HG03378 (cell line): ENCODE data around the gene PIGT.
A peak's percentile ranks its signal among the peaks of the same experiment; 100 is the strongest.

Source experiments
- ATAC-seq: cut with Tn5 transposase; IDR thresholded peaks from one replicate; pipeline ENCODE4 v1.9.1; 2021; ENCODE audit warnings: mild to moderate bottlenecking, moderate library complexity; ENCODE audit not compliant: unreplicated experiment

Gene PIGT

DNA sequence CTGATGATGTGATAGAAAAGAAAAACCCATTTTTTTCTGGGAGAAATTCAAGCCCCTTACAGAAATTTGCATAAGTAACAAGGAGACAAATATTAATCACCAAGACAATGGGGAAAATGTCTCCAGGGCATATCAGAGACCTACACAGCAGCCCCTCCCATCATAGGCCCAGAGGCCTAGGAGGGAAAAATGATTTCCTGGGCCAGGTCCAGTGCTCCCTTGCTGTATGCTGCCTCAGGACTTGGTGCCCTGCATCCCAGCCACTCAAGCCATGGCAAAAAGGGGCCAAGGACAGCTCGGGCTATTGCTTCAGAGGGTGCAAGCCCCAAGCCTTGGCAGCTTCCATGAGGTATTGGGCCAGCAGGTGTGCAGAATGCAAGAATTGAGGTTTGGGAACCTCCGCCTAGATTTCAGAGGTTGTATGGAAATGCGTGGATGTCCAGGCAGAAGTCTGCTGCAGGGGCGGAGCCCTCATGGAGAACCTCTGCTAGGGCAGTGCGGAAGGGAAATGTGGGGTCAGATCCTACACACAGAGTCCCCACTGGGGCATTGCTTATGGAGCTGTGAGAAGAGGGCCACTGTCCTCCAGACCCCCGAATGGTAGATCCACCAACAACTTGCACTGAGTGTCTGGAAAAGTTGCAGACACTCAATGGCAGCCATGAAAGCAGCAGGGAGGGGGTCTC is 15.5 kb upstream of the PIGT start:
- ATAC-seq = no peak

DNA sequence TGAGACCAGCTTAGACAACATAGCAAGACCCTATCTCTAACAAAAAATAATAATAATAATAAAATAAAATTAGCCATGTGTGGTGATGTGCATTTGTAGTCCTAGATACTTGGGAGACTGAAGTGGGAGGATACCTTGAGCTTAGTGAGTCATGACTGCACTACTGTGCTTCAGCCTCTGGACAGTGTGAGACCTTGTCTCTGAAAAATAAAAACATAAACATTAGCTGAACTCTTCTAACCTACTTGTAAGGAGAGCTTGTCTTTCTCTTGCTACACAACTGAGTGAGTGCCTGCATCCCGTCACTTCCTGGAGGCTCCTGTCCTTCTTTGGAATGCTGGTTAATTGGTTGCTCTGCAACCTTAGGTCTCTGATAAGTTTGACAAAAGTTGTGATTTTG is 13.0 kb upstream of the PIGT start:
- ATAC-seq = no peak

DNA sequence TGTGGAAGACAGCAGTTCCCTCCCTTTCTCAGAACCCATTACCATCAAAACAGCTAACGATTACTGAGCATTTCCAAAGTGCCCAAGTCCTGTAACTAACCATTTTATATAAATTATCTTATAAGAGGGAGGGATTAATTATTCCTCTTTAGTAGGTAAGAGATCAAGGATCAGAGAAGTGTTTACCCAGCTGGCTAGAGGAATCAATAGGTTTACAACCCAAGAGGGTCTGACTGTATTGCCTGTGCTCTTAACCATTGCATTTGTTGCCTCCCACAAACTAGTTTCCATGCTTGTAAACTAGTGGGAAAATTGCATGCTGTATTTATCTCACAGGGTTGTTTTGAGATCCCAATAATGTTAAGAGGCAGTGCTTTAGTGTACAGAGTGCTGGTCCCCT is 11.5 kb upstream of the PIGT start:
- ATAC-seq = no peak

DNA sequence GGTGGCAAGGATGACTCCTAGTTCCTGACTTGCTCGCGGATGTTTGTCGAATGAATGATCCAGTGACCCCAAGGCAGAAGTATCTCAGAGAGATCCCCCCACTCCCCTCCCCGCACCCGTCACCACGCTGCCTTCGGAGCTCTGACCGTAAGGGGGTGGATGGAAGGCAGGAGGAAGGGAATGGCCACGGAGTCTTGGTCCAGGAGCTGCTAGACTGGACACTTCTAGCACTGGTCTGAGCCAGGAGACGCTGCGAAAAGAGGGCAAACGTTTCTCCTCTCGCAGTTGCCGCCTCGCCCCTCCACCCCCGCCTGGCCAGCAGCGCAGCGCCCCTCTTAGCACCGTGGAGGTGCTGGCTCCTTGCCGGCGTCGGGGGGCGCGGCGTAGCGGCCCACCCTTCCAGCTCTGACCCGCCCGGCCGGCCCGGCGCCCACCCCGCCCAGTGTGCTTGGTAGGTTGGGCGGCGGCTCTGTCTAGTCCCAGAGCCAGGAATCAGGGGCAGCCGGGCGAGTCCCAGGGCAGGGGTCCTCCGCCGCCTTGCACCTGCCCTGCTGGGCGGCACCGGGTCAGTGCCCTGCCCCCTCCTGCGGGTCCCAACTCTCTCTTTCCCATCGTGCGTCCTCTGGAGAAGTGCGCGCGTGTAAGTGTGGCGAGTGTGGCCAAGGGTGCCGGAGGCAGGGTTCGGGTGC is 10.2 kb upstream of the PIGT start:
- ATAC-seq = no peak

DNA sequence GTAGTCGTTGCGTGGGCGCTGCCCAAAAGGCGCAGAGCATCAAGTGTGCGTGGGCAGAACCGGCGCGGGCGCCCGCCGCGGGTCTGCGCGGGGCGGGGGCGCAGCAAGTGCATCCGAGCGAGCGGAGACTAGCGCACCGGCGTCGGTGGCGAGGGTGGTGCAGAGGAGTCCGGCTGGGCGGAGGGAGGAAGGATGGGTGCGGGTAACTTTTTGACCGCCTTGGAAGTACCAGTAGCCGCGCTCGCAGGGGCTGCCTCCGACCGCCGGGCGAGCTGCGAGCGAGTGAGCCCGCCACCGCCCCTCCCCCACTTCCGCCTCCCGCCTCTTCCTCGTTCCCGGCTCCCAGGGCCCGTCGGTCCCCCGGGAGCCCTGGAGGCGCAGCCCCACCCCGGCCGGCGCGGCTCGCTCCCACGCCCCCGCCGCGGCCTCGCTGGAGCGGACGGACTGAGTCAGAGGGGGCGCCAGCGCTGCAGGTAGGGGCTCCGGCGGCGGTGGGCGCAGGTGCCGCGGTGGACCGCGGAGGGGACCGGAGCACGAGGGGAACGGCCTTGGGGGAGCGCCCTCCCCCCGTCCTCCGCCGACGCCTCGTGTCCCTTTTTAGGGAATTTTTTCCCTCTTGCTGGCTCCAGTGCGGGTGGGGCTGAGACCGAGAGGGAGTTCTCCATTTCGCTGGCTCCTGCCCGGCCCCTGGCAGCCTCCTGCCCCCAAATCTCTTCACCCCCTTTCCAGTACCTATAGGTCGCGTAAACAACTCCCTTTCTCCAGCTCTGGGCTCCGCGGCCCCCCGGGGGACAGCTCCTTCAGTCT is 9.5 kb upstream of the PIGT start:
- no peak for ATAC-seq

DNA sequence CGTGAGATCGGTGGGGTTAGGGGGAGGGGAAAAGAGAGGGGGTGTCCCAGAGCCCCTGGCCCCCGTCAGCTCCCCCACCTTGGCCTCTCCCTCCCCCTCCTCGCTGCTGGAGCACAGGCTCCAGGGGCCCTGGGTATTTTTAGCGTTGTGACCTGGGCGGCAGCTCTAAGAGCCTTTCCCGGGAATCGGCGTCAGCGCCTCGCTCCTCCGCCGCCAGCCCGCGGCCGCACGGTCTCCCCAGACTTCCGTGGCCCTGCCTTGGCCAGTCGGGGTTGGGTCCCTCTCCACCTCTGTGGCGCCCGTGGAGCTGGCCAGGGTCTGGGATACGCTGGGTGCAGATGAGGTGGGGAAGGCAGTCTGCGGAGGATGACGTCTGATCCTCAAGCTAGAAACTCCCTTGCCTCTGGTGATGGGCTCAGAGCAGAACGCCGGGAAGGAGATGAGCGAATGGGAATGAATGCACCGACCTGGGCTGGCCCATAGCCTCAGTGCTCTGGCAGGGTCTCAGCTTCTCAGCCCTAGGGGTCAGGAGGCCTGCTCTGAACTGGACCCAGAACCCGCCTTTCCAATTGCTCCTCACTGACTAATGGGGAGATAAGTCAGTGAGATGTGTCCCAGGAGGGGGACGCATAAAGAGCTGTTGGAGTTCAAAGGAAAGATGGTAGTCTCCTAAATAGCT is 8.7 kb upstream of the PIGT start:
- ATAC-seq = no peak

DNA sequence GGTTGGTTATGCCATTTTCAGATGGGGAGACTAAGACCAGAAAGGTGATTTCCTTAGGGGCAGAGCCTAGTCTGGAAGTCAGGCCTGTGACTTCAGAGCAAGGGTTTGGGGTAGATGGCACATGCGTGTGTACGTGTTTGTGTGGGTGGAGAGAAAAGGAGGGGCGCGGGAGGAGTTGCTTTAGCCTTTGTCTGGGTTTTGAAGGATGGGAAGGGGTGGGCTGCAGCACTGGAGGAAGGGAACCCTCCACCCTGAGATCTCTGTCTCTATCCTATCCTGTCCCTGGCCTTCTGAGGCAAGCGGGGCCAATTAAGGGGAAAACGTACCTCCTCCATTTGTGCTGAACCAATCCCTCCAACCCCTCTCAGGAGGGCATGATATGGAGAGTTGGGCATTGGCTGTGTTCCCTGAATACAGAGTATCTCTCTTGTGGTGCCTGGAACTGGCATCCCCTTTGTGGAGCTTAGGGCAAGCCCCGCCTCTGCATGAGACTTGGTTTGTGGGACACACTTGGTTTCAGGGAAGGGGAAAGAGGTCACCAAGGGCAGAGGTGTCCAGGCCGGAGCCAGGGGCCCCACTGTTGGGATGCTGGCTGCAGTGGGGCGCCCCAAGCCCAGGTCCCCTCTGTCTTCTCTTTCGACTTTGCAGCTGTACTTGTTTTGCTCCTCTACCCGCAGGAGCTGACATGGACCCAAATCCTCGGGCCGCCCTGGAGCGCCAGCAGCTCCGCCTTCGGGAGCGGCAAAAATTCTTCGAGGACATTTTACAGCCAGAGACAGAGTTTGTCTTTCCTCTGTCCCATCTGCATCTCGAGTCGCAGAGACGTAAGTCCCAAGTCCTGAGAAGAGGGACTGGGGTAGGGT is 7.9 kb upstream of the PIGT start, which contains the start of gene DBNDD2:
TSS of gene DBNDD2 (plus strand) at position 507 of the 863 bp plus-strand sequence. CDS start at position 686, 179 bp downstream.
- ATAC-seq = no peak

DNA sequence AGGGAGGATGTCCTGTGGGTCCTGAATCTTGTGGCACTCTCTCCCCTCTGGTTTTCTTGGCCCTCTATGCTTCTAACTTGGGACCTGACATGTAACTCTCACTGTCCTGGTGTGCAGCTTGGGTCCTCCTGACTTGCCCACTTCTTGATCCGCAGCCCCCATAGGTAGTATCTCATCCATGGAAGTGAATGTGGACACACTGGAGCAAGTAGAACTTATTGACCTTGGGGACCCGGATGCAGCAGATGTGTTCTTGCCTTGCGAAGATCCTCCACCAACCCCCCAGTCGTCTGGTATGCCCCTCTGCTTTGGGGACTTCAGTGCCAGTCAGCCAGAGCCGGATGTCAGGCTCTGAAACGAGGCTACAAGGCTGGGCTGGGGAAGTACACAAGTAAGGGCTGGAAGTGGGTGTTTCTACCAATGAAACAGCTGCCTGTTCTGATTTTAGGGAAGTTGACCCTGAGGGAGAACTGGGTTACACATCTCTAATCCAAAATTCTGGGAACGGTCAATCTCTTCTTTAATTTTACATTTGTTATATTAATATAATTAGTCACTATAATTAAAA is 7.2 kb upstream of the PIGT start:
- no peak for ATAC-seq

DNA sequence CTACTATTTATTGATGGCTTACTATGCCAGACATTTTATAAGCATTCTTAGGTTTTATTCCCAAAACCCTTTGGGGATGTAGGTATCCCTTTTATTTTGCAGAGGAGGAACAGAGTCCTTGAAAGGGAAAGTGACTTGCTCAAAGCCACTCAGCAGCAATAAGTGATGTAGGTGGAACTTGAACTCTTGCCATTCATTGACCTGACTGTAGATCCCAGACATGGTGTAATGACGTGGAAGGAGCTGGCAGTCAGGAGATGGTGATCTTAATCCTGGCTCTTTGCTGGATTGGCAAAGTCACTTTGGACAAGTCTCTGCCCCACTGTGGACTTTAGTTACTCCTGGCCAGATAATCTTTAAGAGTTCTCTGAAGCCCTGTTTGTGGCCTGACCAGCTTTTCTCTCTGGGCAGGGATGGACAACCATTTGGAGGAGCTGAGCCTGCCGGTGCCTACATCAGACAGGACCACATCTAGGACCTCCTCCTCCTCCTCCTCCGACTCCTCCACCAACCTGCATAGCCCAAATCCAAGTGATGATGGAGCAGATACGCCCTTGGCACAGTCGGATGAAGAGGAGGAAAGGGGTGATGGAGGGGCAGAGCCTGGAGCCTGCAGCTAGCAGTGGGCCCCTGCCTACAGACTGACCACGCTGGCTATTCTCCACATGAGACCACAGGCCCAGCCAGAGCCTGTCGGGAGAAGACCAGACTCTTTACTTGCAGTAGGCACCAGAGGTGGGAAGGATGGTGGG is 6.2 kb upstream of the PIGT start:
- no peak for ATAC-seq

DNA sequence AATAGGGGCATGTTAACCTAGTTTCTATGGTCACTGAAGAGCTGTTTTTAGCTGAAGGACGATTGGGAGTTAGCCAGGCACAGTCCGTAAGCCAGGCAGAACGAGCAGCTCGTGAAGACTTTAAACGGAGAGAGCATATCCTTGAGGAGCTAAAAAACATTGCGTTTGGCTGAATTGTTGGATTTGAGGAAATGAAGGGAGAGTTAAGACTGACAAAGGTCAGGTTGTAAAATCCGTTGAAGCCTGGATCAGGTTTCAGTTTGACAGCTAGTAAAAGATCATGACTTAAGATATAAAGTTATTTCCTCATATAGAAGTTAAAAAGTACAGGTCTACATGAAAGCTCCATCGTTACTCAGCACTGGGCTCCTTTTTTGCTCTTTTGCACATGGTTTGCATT is 5.1 kb upstream of the PIGT start:
- no peak for ATAC-seq

DNA sequence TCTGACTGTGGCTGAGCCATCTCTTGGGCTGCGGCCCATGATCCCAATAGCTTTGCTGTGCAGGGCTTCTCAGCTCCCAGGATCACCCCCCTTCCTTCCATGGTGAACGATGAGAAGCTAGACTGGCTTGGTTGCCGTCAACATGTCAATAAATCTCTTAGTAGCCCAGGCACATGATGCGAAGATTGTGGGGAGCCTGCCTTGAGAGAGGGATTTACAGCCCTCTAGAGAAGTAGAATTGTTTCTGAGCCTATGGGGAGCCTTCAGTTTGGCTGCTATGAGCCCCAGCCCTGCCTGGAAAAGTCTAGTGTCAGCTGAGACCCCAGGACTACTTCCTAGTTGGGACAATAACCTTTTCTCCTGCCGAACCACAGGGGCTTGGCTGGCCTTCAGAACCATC is 3.3 kb upstream of the PIGT start:
- no peak for ATAC-seq

DNA sequence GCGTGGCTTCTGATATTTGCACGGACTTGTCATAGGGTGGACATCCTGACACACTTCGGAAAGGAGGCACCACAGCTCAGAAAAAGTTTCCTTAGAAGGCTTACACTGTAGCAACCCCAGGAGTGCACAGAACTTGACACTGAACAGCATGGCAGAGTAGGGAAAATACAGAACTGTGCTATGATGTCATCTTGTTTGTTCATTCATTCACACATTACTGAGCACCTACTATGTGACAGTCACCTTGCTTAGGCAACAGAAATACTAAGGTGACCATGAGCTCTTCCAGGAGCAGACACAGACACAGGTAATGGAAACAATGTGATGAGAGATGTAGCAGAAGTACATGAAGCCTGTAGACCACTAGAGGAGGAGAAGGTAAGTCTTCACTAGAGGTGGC is 2.5 kb upstream of the PIGT start:
- ATAC-seq = no peak

DNA sequence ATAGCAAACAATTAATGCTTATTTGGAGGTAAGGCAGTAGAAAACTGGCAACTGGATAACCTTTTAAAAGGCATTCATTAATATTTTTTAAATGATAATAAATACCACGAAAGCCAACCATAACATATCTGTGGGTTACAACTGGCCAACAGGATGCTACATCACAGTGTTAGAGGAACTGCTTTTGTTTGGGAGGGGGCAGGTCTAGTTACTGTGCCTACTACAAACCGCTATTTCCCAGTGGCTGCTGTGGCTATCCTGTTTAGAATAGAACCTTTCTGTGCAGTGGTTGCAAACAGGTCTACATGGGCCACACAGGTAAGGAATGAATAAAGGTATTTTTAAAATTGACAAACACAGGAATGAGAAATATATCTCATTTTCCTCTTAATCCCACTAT is 976 bp downstream of the PIGT start:
- no peak for ATAC-seq

DNA sequence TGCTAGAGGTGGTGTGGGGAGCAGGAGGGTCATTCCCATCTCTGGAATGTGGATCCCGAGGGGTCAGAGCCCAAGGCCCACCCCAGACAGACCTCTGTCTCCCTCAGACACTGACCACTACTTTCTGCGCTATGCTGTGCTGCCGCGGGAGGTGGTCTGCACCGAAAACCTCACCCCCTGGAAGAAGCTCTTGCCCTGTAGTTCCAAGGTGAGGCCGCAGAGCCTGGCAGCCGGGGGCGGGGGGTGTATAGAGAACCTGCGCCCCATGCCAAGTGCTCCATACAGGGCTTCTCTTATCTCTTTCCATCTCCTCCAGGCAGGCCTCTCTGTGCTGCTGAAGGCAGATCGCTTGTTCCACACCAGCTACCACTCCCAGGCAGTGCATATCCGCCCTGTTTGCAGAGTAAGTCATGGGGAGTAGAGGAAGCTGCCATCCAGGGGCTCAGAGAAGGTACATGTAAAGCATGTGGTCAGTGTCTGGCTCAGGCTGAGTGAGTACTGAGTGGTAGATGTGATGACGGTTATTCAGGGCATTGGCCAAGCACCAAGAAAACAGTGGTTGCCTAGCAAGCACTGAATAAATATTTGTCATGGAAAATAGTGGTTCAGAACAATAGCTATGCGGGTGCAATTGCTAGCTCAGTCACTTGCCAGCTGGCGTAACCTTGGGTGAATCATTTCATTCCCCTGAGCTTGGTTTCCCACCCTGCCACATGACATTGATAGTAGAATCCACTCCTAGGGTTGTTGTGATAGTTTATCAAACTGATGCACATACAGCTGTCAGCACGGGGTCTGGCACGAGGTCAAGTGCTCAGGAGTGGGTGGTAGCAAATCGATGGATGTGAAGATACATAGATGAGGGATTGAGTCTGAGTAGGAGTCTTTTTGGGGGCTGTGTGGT is 3.5 kb downstream of the PIGT start:
- peak; percentile 84 for ATAC-seq

DNA sequence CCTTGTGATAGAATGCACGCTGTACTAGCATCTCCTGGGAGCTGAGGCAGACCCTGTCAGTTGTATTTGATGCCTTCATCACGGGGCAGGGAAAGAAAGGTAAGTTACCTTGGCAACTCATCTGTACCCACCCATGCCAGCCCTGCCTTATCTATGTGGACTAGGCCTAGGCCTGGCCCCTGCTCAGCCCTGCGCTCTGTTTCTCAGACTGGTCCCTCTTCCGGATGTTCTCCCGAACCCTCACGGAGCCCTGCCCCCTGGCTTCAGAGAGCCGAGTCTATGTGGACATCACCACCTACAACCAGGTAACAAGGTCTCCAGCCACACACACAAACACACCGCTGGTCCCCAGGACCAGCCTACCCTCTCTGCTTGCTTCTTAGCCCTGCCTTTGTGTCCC is 4.2 kb downstream of the PIGT start:
- ATAC-seq = no peak

DNA sequence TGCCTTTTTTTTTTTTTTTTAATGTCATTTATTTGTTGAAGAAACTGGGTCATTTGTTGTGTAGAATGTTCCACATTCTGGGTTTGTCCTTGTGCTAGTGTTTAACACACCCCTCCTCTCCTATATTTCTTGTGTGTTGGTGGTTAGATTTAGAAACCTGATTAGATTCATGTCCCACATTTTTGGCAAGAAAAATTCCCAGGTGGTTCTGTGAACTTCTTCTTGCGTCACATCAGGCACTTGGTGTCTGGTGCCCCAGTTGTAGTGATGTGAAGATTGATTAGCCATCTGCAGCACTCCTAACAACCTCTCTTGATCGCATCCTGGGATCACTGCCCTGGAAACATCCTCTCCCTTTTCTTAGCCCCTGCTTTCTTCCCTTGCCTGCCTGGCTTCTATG is 7.8 kb downstream of the PIGT start:
- no peak for ATAC-seq

DNA sequence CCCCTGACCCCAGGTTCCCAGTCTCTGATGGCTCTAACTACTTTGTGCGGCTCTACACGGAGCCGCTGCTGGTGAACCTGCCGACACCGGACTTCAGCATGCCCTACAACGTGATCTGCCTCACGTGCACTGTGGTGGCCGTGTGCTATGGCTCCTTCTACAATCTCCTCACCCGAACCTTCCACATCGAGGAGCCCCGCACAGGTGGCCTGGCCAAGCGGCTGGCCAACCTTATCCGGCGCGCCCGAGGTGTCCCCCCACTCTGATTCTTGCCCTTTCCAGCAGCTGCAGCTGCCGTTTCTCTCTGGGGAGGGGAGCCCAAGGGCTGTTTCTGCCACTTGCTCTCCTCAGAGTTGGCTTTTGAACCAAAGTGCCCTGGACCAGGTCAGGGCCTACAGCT is 9.6 kb downstream of the PIGT start:
- no peak for ATAC-seq

DNA sequence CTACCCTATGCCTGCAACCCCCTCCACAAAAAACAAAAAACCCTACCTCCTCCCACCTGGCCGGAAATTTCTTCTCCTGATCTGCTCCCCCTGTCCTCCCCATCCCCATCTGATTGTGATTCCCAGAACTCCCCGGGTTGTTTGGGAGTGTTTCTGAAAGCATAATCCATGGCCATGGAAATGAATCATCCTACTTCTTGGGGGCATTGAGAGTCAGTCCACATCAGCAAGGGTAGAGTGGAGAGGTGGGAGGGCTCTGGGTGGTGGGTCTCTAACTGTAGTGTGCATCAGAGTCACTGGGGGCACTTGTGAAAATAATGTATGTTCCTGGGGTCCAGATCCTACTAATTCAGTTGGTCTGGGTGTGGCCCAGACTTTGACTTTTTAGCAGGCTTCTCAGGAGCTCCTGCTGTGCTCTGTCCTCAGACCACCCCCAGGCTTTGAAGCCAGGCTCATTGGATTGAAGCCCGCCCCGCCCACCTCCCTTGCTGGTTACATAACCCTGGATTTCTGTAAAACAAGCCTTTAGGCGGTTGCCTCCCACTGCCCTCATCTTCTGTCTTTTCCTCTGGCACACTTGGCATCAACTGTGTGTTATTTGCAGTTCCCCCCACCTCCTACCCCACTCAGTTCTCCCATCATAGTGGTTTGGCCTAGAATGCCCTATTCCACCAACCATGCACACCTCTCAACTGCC is 10.5 kb downstream of the PIGT start:
- ATAC-seq = no peak
